HFF-Myc (cell line): ENCODE data around the gene FOXM1.

ENCODE experiments used
- DNase-seq: peaks from one replicate; pipeline ENCODE4 v3.0.0-alpha.2; 2011; ENCODE audit warnings: low read depth; ENCODE audit errors: extremely low read depth
- H3K4me3 ChIP-seq: replicated peaks from 2 replicates; pipeline ENCODE4 v1.5.1; 2011; ENCODE audit warnings: low read depth, mild to moderate bottlenecking, control low read depth, low read length
- TF ChIP-seq, protein P1 (sequence below): IDR thresholded peaks from 2 replicates; pipeline ENCODE4 v1.5.1; 2012; ENCODE audit warnings: mild to moderate bottlenecking, low read depth, low read length, control low read depth; ENCODE audit errors: missing control alignments

FOXM1 gene

DNA sequence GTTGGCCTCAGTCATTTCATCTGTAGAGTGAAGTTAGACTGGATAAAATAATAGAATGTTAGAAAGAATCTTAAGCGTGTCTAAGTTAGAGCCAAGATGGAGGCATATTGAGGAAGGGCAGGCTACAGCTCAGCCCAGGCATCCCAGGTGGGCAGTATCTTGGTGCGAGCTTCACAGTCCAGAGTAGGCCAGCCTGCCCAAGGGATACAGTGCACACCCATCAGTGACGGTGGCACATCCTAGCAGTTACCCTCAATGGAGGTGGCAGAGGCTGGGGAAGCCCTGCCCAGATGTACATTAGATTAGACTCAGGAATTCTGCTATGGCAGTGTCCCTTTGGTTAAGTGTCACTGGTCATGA is 35.2 kb upstream of the FOXM1 start:
- no peak for DNase-seq
- TF ChIP-seq, protein P1, sequence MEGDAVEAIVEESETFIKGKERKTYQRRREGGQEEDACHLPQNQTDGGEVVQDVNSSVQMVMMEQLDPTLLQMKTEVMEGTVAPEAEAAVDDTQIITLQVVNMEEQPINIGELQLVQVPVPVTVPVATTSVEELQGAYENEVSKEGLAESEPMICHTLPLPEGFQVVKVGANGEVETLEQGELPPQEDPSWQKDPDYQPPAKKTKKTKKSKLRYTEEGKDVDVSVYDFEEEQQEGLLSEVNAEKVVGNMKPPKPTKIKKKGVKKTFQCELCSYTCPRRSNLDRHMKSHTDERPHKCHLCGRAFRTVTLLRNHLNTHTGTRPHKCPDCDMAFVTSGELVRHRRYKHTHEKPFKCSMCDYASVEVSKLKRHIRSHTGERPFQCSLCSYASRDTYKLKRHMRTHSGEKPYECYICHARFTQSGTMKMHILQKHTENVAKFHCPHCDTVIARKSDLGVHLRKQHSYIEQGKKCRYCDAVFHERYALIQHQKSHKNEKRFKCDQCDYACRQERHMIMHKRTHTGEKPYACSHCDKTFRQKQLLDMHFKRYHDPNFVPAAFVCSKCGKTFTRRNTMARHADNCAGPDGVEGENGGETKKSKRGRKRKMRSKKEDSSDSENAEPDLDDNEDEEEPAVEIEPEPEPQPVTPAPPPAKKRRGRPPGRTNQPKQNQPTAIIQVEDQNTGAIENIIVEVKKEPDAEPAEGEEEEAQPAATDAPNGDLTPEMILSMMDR: no peak
- no peak overlapping the region for H3K4me3 ChIP-seq

DNA sequence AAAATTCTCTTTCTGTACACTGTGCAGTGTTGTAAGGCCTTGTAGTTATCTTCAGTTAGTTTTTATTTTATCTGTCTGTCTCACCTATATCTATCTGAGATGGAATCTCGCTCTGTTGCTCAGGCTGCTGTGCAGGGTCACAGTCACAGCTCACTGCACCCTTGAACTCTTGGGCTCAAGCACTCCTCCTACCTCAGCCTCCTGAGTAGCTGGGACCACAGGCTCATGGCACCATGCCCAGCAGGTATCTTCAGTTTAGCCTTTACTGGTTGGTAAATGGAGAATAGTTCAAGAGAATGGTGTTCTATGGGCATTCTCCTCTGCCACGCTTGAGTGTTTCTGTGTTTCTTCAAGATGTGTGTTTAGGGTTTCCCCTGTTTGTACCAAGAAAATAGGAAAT is 27.3 kb upstream of the FOXM1 start:
- no peak overlapping the region for H3K4me3 ChIP-seq
- TF ChIP-seq, protein P1: no peak
- DNase-seq: no peak

DNA sequence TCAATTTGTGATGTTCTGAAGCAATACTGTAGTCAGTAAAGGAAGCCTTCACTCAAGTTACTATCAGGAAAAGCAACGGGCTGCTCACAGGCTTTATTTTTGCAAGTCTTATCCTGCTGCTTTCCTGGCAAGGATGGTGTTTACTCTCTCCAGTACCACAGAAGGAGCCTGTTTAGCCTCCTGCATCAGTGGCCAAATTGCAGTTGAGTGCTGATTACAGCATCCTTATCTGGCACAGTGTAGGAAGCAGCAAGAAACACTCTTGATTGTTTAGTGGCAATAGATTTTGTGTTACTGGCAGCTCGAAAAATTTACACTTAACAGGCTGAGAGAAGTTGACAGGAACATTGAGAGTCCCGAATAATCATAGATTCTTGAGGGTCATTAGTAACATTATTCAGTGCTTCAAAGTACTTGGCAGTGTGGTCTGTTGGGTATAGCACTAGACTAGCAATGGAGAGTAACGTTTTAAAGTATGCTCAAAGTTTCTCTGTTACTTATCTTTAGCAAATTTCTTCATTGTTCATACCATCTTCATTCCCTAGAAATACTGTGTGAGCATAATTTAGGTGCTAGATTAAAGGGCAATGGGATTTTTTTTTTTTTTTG is 25.4 kb upstream of the FOXM1 start:
- TF ChIP-seq, protein P1: no peak
- H3K4me3 ChIP-seq: no peak overlapping the region
- DNase-seq: no peak

DNA sequence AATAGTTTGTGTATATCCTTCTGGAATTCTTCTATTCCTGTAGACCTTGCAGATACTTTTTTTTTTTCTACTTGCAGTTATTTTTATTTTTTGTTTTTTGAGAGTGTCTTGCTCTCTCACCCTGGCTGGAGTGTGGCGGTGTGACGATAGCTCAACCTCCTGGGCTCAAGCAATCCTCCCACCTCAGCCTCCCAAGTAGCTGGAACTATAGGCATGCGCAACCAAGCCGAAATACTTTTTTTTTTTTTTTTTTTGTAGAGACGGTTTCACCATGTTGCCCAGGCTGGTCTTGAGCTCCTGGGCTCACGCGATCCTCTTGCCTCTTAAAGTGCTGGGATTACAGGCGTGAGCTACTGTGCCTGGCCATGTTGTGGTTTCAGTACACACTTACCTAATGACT is 23.7 kb upstream of the FOXM1 start:
- H3K4me3 ChIP-seq: no peak overlapping the region
- TF ChIP-seq, protein P1: no peak
- no peak for DNase-seq

DNA sequence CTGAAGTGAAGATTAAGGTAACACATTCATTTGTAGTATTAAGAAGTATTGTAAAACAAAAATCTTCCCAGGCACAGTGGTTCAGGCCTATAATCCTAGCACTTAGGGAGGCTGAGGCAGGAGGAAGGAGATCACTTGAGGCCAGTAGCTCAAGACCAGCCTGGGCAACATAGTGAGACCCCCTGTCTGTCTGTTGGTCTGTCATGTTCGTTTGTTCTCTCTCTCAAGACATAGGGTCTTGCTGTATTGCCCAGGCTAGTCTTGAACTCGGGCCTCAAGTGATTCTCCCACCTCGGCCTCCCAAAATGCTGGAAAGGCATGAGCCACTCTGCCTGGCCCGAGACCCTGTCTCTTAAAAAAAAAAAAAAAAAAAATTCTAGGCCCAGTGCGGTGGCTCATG is 20.4 kb upstream of the FOXM1 start:
- no peak for DNase-seq
- no peak overlapping the region for H3K4me3 ChIP-seq
- TF ChIP-seq, protein P1: no peak

DNA sequence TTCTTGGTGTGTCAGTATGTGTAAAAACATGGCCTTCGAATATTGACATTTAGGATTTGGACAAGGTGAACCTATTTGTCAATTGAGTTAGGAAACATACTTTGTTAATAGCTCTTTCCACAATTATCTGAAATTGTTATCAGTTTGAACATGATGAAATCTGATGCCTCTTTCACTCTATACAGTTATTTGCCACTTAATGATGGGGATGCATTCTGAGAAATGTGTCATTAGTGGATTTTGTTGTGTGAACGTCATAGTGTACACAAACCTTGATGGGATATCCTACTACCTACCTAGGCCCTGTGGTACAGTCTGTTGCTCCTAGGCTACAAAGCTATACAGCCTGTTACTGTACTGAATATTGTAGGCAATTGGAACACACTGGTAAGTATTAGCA is 18.5 kb upstream of the FOXM1 start:
- TF ChIP-seq, protein P1: no peak
- no peak overlapping the region for H3K4me3 ChIP-seq
- no peak for DNase-seq

DNA sequence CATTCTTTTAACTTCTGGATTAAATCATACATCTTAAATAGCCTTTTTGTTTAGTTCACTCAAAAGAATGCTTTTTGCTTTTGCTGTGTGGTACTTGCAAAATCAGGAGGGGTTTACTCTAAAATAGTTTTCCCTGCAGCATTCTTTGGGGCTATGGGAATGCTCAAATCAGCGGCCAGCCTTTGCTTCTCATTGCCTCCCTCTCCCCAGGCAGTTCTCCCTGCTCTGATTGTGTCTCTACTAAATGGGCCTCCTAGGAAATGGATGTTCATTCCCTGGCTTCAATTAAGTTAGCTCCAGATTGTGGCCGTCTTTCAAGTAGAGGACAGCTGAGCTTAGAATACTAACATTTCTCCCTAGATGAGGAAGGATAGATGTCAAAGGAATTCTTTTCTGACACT is 18.1 kb upstream of the FOXM1 start:
- H3K4me3 ChIP-seq: no peak overlapping the region
- TF ChIP-seq, protein P1: no peak
- DNase-seq: no peak
